OCI-LY3 (cell line): ENCODE data around the gene SLC9A7.

Experiments
- H2AFZ ChIP-seq: fragments of 200-600, 300-600 bp; shearing (Covaris generic); 2 replicates; pipeline ENCODE4 v1.6.0; 2014; ENCODE audit warnings: antibody characterized with exemption, low read depth, low read length
- H3K27ac ChIP-seq: fragments of 200-600, 300-600 bp; sonication (generic); 2 replicates; pipeline ENCODE4 v1.5.1; 2014; ENCODE audit warnings: mild to moderate bottlenecking, low read length, moderate library complexity, mixed read lengths
- H3K27me3 ChIP-seq: fragments of 200-600, 300-600 bp; sonication (generic); 2 replicates; pipeline ENCODE4 v1.6.1; 2014; ENCODE audit warnings: low read depth, low read length, mixed read lengths
- H3K36me3 ChIP-seq: fragments of 200-600, 300-600 bp; sonication (generic); replicated peaks from 2 replicates; pipeline ENCODE3; 2014; ENCODE audit warnings: low read depth, low read length, mixed read lengths
- H3K4me1 ChIP-seq: fragments of 300-600, 200-600 bp; sonication (generic); 2 replicates; pipeline ENCODE4 v1.6.1; 2014; ENCODE audit warnings: low read length, mixed read lengths
- H3K4me2 ChIP-seq: fragments of 200-600, 300-600 bp; sonication (generic); 2 replicates; pipeline ENCODE4 v1.6.1; 2014; ENCODE audit warnings: low read length, mixed read lengths
- H3K4me3 ChIP-seq: fragments of 300-600, 200-600 bp; sonication (generic); 2 replicates; pipeline ENCODE4 v1.5.1; 2014; ENCODE audit warnings: antibody characterized with exemption, mild to moderate bottlenecking, low read length, moderate library complexity
- H3K79me2 ChIP-seq: fragments of 300-600, 200-600 bp; shearing (Covaris generic); 2 replicates; pipeline ENCODE4 v1.6.1; 2014; ENCODE audit warnings: mild to moderate bottlenecking, low read length, mixed read lengths
- H3K9ac ChIP-seq: fragments of 300-600, 200-600 bp; shearing (Covaris generic); 2 replicates; pipeline ENCODE4 v1.6.0; 2014; ENCODE audit warnings: mild to moderate bottlenecking, low read length, moderate library complexity
- H3K9me3 ChIP-seq: fragments of 200-600, 300-600 bp; shearing (Covaris generic); 2 replicates; pipeline ENCODE4 v1.6.1; 2014; ENCODE audit warnings: low read length, mixed read lengths; ENCODE audit not compliant: insufficient read depth
- H4K20me1 ChIP-seq: fragments of 200-600, 300-600 bp; sonication (generic); 2 replicates; pipeline ENCODE4 v1.6.1; 2016; ENCODE audit warnings: low read length, mixed read lengths; ENCODE audit not compliant: insufficient read depth
- EZH2phosphoT487 ChIP-seq: fragments of 200-600 bp; shearing (Covaris generic); IDR thresholded peaks from 2 replicates; pipeline ENCODE4 v1.6.1; 2018; ENCODE audit warnings: antibody characterized with exemption, mixed run types, low read depth
- TF ChIP-seq, protein P1 (sequence below): fragments of 200-600, 300-600 bp; sonication (generic); IDR thresholded peaks from 2 replicates; pipeline ENCODE4 v1.5.1; 2014; ENCODE audit warnings: antibody characterized with exemption, low read length, low read depth

SLC9A7 gene

DNA sequence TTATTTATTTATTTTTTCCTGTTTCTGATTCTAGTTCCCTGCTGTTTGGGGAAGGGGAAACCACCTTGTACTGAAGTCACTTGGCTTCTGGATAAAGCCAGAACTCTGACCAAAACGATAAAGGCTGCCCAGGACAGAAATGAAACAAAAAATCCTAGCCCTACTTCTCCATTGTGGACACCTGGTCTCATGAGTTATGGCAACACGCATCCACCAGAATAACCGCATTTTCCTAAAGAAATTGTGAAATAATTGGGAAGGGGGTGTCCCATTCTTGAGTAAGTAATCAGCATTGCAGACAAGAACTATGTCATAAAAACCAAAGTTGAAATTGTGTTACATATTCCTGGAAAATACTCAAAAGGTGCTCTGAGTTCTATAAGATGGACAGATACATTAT is 42.1 kb downstream of the SLC9A7 start:
- 0 out of 2 replicates have a peak overlapping the region, but pooled peaks have one; percentile 15 for H3K27ac ChIP-seq
- H3K4me3 ChIP-seq: peak overlapping the region; percentile 31; the same call in 1 of the 2 replicates
- H3K4me2 ChIP-seq: peak overlapping the region; percentile 63
- peaks cover 11% of the 10 kb centered on the region for H3K36me3 ChIP-seq
- peaks cover 77% of the 10 kb centered on the region for H3K4me1 ChIP-seq
- TF ChIP-seq, protein P1, sequence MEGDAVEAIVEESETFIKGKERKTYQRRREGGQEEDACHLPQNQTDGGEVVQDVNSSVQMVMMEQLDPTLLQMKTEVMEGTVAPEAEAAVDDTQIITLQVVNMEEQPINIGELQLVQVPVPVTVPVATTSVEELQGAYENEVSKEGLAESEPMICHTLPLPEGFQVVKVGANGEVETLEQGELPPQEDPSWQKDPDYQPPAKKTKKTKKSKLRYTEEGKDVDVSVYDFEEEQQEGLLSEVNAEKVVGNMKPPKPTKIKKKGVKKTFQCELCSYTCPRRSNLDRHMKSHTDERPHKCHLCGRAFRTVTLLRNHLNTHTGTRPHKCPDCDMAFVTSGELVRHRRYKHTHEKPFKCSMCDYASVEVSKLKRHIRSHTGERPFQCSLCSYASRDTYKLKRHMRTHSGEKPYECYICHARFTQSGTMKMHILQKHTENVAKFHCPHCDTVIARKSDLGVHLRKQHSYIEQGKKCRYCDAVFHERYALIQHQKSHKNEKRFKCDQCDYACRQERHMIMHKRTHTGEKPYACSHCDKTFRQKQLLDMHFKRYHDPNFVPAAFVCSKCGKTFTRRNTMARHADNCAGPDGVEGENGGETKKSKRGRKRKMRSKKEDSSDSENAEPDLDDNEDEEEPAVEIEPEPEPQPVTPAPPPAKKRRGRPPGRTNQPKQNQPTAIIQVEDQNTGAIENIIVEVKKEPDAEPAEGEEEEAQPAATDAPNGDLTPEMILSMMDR: no peak
- no peak for TF ChIP-seq EZH2phosphoT487
- H4K20me1 ChIP-seq: peaks cover 4% of the 10 kb centered on the region; the same call in 1 of the 2 replicates
- peaks cover 66% of the 10 kb centered on the region for H3K79me2 ChIP-seq
- no peak overlapping the region for H3K9ac ChIP-seq
- no peak overlapping the region for H2AFZ ChIP-seq
- H3K27me3 ChIP-seq: no peaks in the 10 kb centered on the region
- H3K9me3 ChIP-seq: peaks cover 9% of the 10 kb centered on the region; the same call in 1 of the 2 replicates

DNA sequence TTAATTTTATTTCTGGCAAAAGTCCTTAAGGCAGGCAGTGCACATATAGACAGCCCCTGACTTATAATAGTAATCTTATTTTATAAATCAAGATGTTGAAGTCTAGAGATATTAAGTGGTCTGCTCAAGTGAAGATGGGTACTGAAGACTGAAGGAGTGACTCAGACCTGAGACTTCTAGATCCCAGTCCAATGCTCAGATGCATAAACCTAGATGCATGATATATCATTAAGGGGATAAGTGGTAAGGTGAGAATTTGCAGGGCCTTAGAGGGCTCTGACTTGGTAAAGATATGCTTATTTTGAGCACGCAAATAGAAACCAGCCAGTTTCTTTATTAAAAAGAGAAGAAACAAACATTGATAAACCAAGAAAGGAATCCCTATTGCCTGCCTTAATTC is 42.9 kb downstream of the SLC9A7 start:
- Histone ChIP-seq H3K4me1 (peaks cover 77% of the 10 kb centered on the region), H3K9me3 (peaks cover 9% of the 10 kb centered on the region; the same call in 1 of the 2 replicates), H4K20me1 (peaks cover 7% of the 10 kb centered on the region; the same call in 1 of the 2 replicates), H3K79me2 (peaks cover 66% of the 10 kb centered on the region), H3K4me3 (peak overlapping the region; percentile 44; the same call in 1 of the 2 replicates), H2AFZ (no peak overlapping the region), H3K4me2 (peak overlapping the region; percentile 63), H3K9ac (no peak overlapping the region), H3K27ac (peak overlapping the region; percentile 15; the same call in 1 of the 2 replicates), H3K36me3 (peaks cover 11% of the 10 kb centered on the region), H3K27me3 (no peaks in the 10 kb centered on the region)
- TF ChIP-seq, protein P1: no peak
- no peak for TF ChIP-seq EZH2phosphoT487

DNA sequence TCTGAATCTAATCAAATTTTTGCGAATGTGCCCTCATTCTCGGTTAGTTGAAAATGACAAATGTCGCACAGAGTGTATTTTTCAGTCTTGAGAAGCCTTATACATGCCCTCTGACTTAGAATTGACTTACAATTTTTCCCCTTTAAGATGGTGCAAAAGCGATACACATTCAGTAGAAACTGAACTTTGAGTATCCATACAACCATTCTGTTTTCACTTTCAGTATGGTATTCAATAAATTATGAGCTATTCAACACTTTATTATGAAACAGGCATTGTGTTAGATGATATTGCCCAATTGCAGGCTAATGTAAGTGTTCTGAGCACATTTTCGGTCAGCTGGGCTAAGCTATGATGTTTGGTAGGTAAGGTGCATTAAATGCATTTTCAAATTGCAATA is 43.4 kb downstream of the SLC9A7 start:
- Histone ChIP-seq H3K9me3 (peaks cover 9% of the 10 kb centered on the region; the same call in 1 of the 2 replicates), H2AFZ (no peak overlapping the region), H3K36me3 (peaks cover 11% of the 10 kb centered on the region), H3K9ac (0 out of 2 replicates have a peak overlapping the region, but pooled peaks have one; percentile 9), H3K27me3 (no peaks in the 10 kb centered on the region), H3K27ac (no peak overlapping the region; the same call in 1 of the 2 replicates), H3K4me1 (peaks cover 77% of the 10 kb centered on the region), H4K20me1 (peaks cover 10% of the 10 kb centered on the region; the same call in 1 of the 2 replicates), H3K4me2 (peak overlapping the region; percentile 63), H3K79me2 (peaks cover 68% of the 10 kb centered on the region), H3K4me3 (peak overlapping the region; percentile 44; the same call in 1 of the 2 replicates)
- no peak for TF ChIP-seq EZH2phosphoT487
- TF ChIP-seq, protein P1: no peak

- Histone ChIP-seq H3K4me2 (peak overlapping the region; percentile 75), H3K9ac (peak overlapping the region; percentile 12; the same call in 1 of the 2 replicates), H3K27me3 (no peaks in the 10 kb centered on the region), H3K4me1 (peaks cover 71% of the 10 kb centered on the region), H3K4me3 (peak overlapping the region; percentile 44), H3K79me2 (peaks cover 68% of the 10 kb centered on the region), H3K27ac (peak overlapping the region; percentile 66), H3K36me3 (peaks cover 11% of the 10 kb centered on the region), H2AFZ (no peak overlapping the region), H3K9me3 (peaks cover 9% of the 10 kb centered on the region; the same call in 1 of the 2 replicates), H4K20me1 (peaks cover 22% of the 10 kb centered on the region)
- TF ChIP-seq, protein P1: no peak
- TF ChIP-seq EZH2phosphoT487: peak; percentile 67; the same call in 1 of the 2 replicates
These were observed 45.0 kb downstream of the SLC9A7 start for GRCh38 chrX:46713672-46714490.
